H9 (cell line): ENCODE data around the gene CIB4. TPM values are rescaled to one million over a fixed set of nuclear protein-coding genes. Genes with fewer than 3 reads are reported as not detected.

Experiments
- DNase-seq: peaks from one replicate; pipeline ENCODE4 v3.0.0-alpha.2; 2017
- H2AFZ ChIP-seq: one replicate; pipeline ENCODE4 v1.6.1; 2013; ENCODE audit warnings: mild to moderate bottlenecking, low read length, control low read depth, moderate library complexity
- H2AK5ac ChIP-seq: 2 replicates; pipeline ENCODE4 v1.6.1; 2013; ENCODE audit warnings: low read length, control low read depth, mixed read lengths; ENCODE audit not compliant: insufficient read length
- H2BK120ac ChIP-seq: one replicate; pipeline ENCODE4 v1.6.1; 2013; ENCODE audit warnings: low read depth, mild to moderate bottlenecking, low read length, control low read depth, inconsistent platforms; ENCODE audit not compliant: poor library complexity, severe bottlenecking
- H2BK12ac ChIP-seq: 2 replicates; pipeline ENCODE4 v1.6.1; 2013; ENCODE audit warnings: low read length, control low read depth, mixed read lengths, low read depth; ENCODE audit not compliant: insufficient read length
- H2BK15ac ChIP-seq: 2 replicates; pipeline ENCODE4 v1.6.1; 2013; ENCODE audit warnings: low read depth, low read length, control low read depth
- H2BK20ac ChIP-seq: one replicate; pipeline ENCODE4 v1.6.1; 2013; ENCODE audit warnings: low read depth, mild to moderate bottlenecking, low read length, control low read depth, inconsistent platforms; ENCODE audit not compliant: poor library complexity, severe bottlenecking
- H2BK5ac ChIP-seq: 2 replicates; pipeline ENCODE4 v1.6.1; 2013; ENCODE audit warnings: low read length, control low read depth, mixed read lengths; ENCODE audit not compliant: insufficient read length
- H3K14ac ChIP-seq: 2 replicates; pipeline ENCODE4 v1.6.1; 2013; ENCODE audit warnings: low read length, control low read depth; ENCODE audit not compliant: insufficient read depth
- H3K18ac ChIP-seq: 2 replicates; pipeline ENCODE4 v1.6.1; 2013; ENCODE audit warnings: low read depth, mild to moderate bottlenecking, mixed read lengths, low read length, control low read depth; ENCODE audit not compliant: insufficient read length
- H3K23ac ChIP-seq: 2 replicates; pipeline ENCODE4 v1.6.1; 2013; ENCODE audit warnings: low read length, control low read depth, mixed read lengths, low read depth; ENCODE audit not compliant: insufficient read length
- H3K23me2 ChIP-seq: 2 replicates; pipeline ENCODE4 v1.6.1; 2013; ENCODE audit warnings: low read depth, mild to moderate bottlenecking, mixed read lengths, low read length, control low read depth; ENCODE audit not compliant: insufficient read length, poor library complexity, severe bottlenecking
- H3K27ac ChIP-seq: 2 replicates; pipeline ENCODE4 v1.5.1; 2013; ENCODE audit warnings: low read length, control low read depth, mixed read lengths, low read depth; ENCODE audit not compliant: insufficient read length
- H3K27me3 ChIP-seq: 2 replicates; pipeline ENCODE4 v1.6.1; 2013; ENCODE audit warnings: low read length, control low read depth, inconsistent platforms; ENCODE audit not compliant: insufficient read depth
- H3K4ac ChIP-seq: 2 replicates; pipeline ENCODE4 v1.6.1; 2013; ENCODE audit warnings: low read depth, mild to moderate bottlenecking, control low read depth, inconsistent platforms, low read length, moderate library complexity
- H3K4me1 ChIP-seq: 2 replicates; pipeline ENCODE4 v1.6.1; 2013; ENCODE audit warnings: low read length, control low read depth, inconsistent platforms; ENCODE audit not compliant: insufficient read depth
- H3K4me2 ChIP-seq: 2 replicates; pipeline ENCODE4 v1.6.1; 2013; ENCODE audit warnings: low read length, control low read depth, mixed read lengths; ENCODE audit not compliant: insufficient read length, insufficient read depth
- H3K56ac ChIP-seq: 2 replicates; pipeline ENCODE4 v1.6.1; 2013; ENCODE audit warnings: low read depth, mild to moderate bottlenecking, mixed read lengths, low read length, control low read depth; ENCODE audit not compliant: insufficient read length
- H3K79me1 ChIP-seq: 2 replicates; pipeline ENCODE4 v1.6.1; 2013; ENCODE audit warnings: low read depth, mild to moderate bottlenecking, moderate library complexity, low read length, control low read depth, inconsistent platforms; ENCODE audit not compliant: insufficient read depth, poor library complexity, severe bottlenecking
- H3K79me2 ChIP-seq: 2 replicates; pipeline ENCODE4 v1.6.1; 2013; ENCODE audit warnings: low read length, control low read depth, inconsistent platforms; ENCODE audit not compliant: insufficient read depth
- H3K9ac ChIP-seq: 2 replicates; pipeline ENCODE4 v1.6.1; 2013; ENCODE audit warnings: low read length, control low read depth, mixed read lengths; ENCODE audit not compliant: insufficient read length; ENCODE audit errors: extremely low read depth
- H3K9me3 ChIP-seq: one replicate; pipeline ENCODE4 v1.6.1; 2013; ENCODE audit warnings: low read depth, low read length, inconsistent platforms; ENCODE audit not compliant: control insufficient read depth
- H3T11ph ChIP-seq: one replicate; pipeline ENCODE4 v1.6.1; 2013; ENCODE audit warnings: mild to moderate bottlenecking, low read length, control low read depth, inconsistent platforms
- H4K20me1 ChIP-seq: one replicate; pipeline ENCODE4 v1.6.1; 2013; ENCODE audit not compliant: control insufficient read depth, insufficient read length, insufficient read depth
- H4K5ac ChIP-seq: 2 replicates; pipeline ENCODE4 v1.6.1; 2013; ENCODE audit warnings: low read depth, mild to moderate bottlenecking, mixed read lengths, low read length, control low read depth; ENCODE audit not compliant: insufficient read length
- H4K8ac ChIP-seq: replicated peaks from 2 replicates; pipeline ENCODE4 v1.6.1; 2013; ENCODE audit warnings: low read length, control low read depth, mixed read lengths, low read depth; ENCODE audit not compliant: insufficient read length
- H4K91ac ChIP-seq: 2 replicates; pipeline ENCODE4 v1.6.1; 2013; ENCODE audit warnings: low read depth, mild to moderate bottlenecking, moderate library complexity, mixed read lengths, low read length, control low read depth; ENCODE audit not compliant: insufficient read length
- H3K27ac Mint-ChIP-seq, 3 experiments: 2 replicates in 2 of 3; 3 replicates in 1 of 3; pipeline ENCODE4 v1.8.0; 2020 to 2021; ENCODE audit warnings: mixed read lengths in 3 of 3, mild to moderate bottlenecking in 1 of 3, moderate library complexity in 1 of 3
- H3K27me3 Mint-ChIP-seq: 2 replicates; pipeline ENCODE4 v1.8.0; 2021; ENCODE audit warnings: low read depth, mild to moderate bottlenecking, moderate library complexity, mixed read lengths
- H3K36me3 Mint-ChIP-seq, 3 experiments: 2 replicates in 2 of 3; 3 replicates in 1 of 3; pipeline ENCODE4 v1.8.0; 2020 to 2021; ENCODE audit warnings: low read depth in 3 of 3, mixed read lengths in 3 of 3; ENCODE audit not compliant: insufficient read depth in 1 of 3
- H3K4me1 Mint-ChIP-seq, 2 experiments: 2 replicates each; pipeline ENCODE4 v1.8.0; 2020; ENCODE audit warnings: mixed read lengths in 2 of 2
- H3K4me3 Mint-ChIP-seq, 2 experiments: 2 replicates in 1 of 2; 3 replicates in 1 of 2; pipeline ENCODE4 v1.8.0; 2020 to 2021; ENCODE audit warnings: mild to moderate bottlenecking in 2 of 2, mixed read lengths in 2 of 2, moderate library complexity in 1 of 2
- H3K9me3 Mint-ChIP-seq, 2 experiments: 2 replicates in 1 of 2; 3 replicates in 1 of 2; pipeline ENCODE4 v1.8.0; 2020; ENCODE audit warnings: mild to moderate bottlenecking in 2 of 2, mixed read lengths in 2 of 2, moderate library complexity in 1 of 2
- WGBS: extraction: QIAGEN DNeasy Blood & Tissue Kit; methylation state at CpG from one replicate; pipeline ENCODE4 v1.1.7; 2013; ENCODE audit warnings: missing lambda C conversion rate, low lambda C conversion rate, mixed read lengths; ENCODE audit not compliant: insufficient read length; ENCODE audit errors: extremely low coverage; 5-methylcytosine and 5-hydroxymethylcytosine counted together
- total RNA-seq: library from RNA; stranded (reverse); gene quantifications from 2 replicates; pipeline ENCODE4 v1.2.1, GENCODE V29; 2021
- TF ChIP-seq, protein P1 (sequence below): fragments of 200-600 bp; sonication (generic); conservative IDR thresholded peaks from 3 replicates; pipeline ENCODE4 v1.8.0; 2021; ENCODE audit warnings: antibody characterized with exemption, mild to moderate bottlenecking

The CIB4 gene
- total RNA-seq, 1 experiment from 2014 or later, result not detected

DNA sequence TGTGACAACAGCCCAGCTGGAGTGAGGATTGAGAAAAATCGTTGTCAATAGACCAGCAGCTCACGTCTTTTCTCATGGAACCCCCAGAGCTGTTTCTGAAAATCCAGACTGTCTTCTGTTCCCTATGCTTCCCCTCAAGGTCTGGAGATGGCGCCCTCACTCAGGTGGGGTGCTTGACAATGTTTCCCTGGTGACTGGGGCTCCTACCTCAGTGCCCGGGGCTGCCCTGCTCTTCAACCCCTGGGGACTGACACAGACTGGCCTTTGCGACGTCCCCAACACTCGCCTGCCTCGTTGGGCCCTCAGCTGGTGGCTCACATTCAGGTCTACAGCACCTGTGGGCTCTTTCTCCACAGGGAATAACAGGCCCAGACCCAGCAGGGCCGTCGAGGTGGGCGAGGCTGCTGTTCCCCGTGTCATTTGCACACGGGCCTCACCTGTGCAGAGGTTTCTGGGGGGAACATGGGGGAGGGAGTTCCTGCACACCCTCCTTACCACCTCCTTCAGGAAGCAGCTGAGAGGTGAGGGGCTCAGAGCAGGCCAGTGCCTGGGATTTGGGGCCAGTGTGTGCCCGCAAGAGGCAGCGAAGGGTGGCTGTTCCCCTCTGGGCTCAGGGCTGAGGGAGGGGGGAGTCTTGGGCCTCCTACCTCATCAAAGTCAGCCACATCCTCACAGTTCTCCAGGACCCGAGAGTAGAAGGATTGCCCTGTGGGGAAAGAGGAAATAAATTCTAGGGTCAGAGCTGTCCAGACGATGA, 103.9 kb downstream of the CIB4 start:
- no peak overlapping the region for H3K9ac ChIP-seq
- no peak overlapping the region for H3K56ac ChIP-seq
- H3K4me1 ChIP-seq, result peaks cover 2% of the 10 kb centered on the region; the same call in 1 of the 2 replicates
- H3K27me3 ChIP-seq, result no peaks in the 10 kb centered on the region
- no peak overlapping the region for H2BK12ac ChIP-seq
- no peak overlapping the region for H3K14ac ChIP-seq
- no peak overlapping the region for H3K4me2 ChIP-seq
- no peak overlapping the region for H4K5ac ChIP-seq
- no peaks in the 10 kb centered on the region for H3K79me1 ChIP-seq
- no peaks in the 10 kb centered on the region for H3K79me2 ChIP-seq
- no peak overlapping the region for H2AK5ac ChIP-seq
- Mint-ChIP-seq H3K27me3 (peaks cover 3% of the 10 kb centered on the region; the same call in 1 of the 2 replicates), H3K9me3 (no peaks in the 10 kb centered on the region), H3K36me3 (no peaks in the 10 kb centered on the region), H3K4me3 (no peak overlapping the region), H3K4me1 (peaks cover 19 to 44% of the 10 kb centered on the region in 2 experiments), H3K27ac (no peak overlapping the region)
- no peak overlapping the region for H3K18ac ChIP-seq
- H3K23me2 ChIP-seq, result no peaks in the 10 kb centered on the region
- H3K9me3 ChIP-seq, result no peaks in the 10 kb centered on the region
- no peak overlapping the region for H2BK20ac ChIP-seq
- no peak for DNase-seq
- no peak overlapping the region for H3K23ac ChIP-seq
- no peak overlapping the region for H2BK15ac ChIP-seq
- H3K4ac ChIP-seq, result no peak overlapping the region
- no peak overlapping the region for H4K8ac ChIP-seq
- H2AFZ ChIP-seq, result no peak overlapping the region
- H3T11ph ChIP-seq, result no peak overlapping the region
- TF ChIP-seq, protein P1, sequence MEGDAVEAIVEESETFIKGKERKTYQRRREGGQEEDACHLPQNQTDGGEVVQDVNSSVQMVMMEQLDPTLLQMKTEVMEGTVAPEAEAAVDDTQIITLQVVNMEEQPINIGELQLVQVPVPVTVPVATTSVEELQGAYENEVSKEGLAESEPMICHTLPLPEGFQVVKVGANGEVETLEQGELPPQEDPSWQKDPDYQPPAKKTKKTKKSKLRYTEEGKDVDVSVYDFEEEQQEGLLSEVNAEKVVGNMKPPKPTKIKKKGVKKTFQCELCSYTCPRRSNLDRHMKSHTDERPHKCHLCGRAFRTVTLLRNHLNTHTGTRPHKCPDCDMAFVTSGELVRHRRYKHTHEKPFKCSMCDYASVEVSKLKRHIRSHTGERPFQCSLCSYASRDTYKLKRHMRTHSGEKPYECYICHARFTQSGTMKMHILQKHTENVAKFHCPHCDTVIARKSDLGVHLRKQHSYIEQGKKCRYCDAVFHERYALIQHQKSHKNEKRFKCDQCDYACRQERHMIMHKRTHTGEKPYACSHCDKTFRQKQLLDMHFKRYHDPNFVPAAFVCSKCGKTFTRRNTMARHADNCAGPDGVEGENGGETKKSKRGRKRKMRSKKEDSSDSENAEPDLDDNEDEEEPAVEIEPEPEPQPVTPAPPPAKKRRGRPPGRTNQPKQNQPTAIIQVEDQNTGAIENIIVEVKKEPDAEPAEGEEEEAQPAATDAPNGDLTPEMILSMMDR, result no peak; the same call in 2 of the 3 replicates
- no peak overlapping the region for H4K91ac ChIP-seq
- no CpG with 5 or more reads among the region's 17 CpGs for WGBS
- H4K20me1 ChIP-seq, result no peaks in the 10 kb centered on the region
- no peak overlapping the region for H3K27ac ChIP-seq
- H2BK5ac ChIP-seq, result no peak overlapping the region
- no peak overlapping the region for H2BK120ac ChIP-seq
